WTC11 (cell line): ENCODE results near the gene UTP20.

ENCODE experiments used
- AFF4 ChIP-seq: sonication (generic); formaldehyde crosslinking; IDR thresholded peaks from 2 replicates; pipeline ENCODE4 v1.8.1; 2023; ENCODE audit warnings: mild to moderate bottlenecking, missing genetic modification reagents, borderline replicate concordance
- ATF2 ChIP-seq: sonication (generic); formaldehyde crosslinking; IDR thresholded peaks from 2 replicates; pipeline ENCODE4 v1.8.1; 2022; ENCODE audit warnings: low read depth, missing genetic modification reagents, borderline replicate concordance
- ATF3 ChIP-seq: sonication (generic); formaldehyde crosslinking; conservative IDR thresholded peaks from 2 replicates; pipeline ENCODE4 v1.8.1; 2022; ENCODE audit warnings: mild to moderate bottlenecking, missing genetic modification reagents
- CTCF ChIP-seq: fragments of 200-600 bp; IDR thresholded peaks from 2 replicates; pipeline ENCODE4 v1.8.0; 2022; ENCODE audit warnings: antibody characterized with exemption
- E2F5 ChIP-seq: sonication (generic); formaldehyde crosslinking; IDR thresholded peaks from 2 replicates; pipeline ENCODE4 v1.8.1; 2022; ENCODE audit warnings: mild to moderate bottlenecking, moderate library complexity, missing genetic modification reagents
- GABPB1 ChIP-seq: sonication (generic); formaldehyde crosslinking; IDR thresholded peaks from 2 replicates; pipeline ENCODE4 v1.8.1; 2023; ENCODE audit warnings: mild to moderate bottlenecking, missing genetic modification reagents
- MAX ChIP-seq: sonication (generic); formaldehyde crosslinking; IDR thresholded peaks from 2 replicates; pipeline ENCODE4 v1.8.0; 2022; ENCODE audit warnings: mild to moderate bottlenecking, missing genetic modification reagents
- MXD4 ChIP-seq: fragments of 250-450 bp; sonication (Bioruptor Pico); IDR thresholded peaks from 2 replicates; pipeline ENCODE4 v1.8.0; 2021; ENCODE audit warnings: mild to moderate bottlenecking, moderate library complexity, borderline replicate concordance
- MYBL2 ChIP-seq: sonication (generic); formaldehyde crosslinking; IDR thresholded peaks from 2 replicates; pipeline ENCODE4 v1.8.1; 2023; ENCODE audit warnings: mild to moderate bottlenecking, moderate library complexity, missing genetic modification reagents
- NFATC4 ChIP-seq: fragments of 250-450 bp; sonication (Bioruptor Pico); IDR thresholded peaks from 2 replicates; pipeline ENCODE4 v1.9.0; 2021; ENCODE audit warnings: mild to moderate bottlenecking
- SP1 ChIP-seq: sonication (generic); formaldehyde crosslinking; conservative IDR thresholded peaks from 2 replicates; pipeline ENCODE4 v1.8.1; 2022; ENCODE audit warnings: missing genetic modification reagents
- ZBTB43 ChIP-seq: sonication (generic); formaldehyde crosslinking; IDR thresholded peaks from 2 replicates; pipeline ENCODE4 v1.8.1; 2023; ENCODE audit warnings: mild to moderate bottlenecking, missing genetic modification reagents
- ZNF121 ChIP-seq: sonication (generic); formaldehyde crosslinking; IDR thresholded peaks from 2 replicates; pipeline ENCODE4 v1.8.0; 2023; ENCODE audit warnings: missing genetic modification reagents

GRCh38 chr12:101356794-101357193 is 76.9 kb downstream of the UTP20 start:
- no peak for TF ChIP-seq AFF4 (CRISPR knock-in tag)
- TF ChIP-seq GABPB1 (CRISPR knock-in tag), result no peak
- no peak for TF ChIP-seq ATF2 (CRISPR knock-in tag)
- TF ChIP-seq NFATC4 (CRISPR knock-in tag), result no peak
- no peak for TF ChIP-seq MYBL2 (CRISPR knock-in tag)
- no peak for TF ChIP-seq MAX (CRISPR knock-in tag)
- TF ChIP-seq CTCF, result no peak
- no peak for TF ChIP-seq ZBTB43
- TF ChIP-seq MXD4 (CRISPR knock-in tag), result no peak
- no peak for TF ChIP-seq ZNF121
- TF ChIP-seq ATF3 (CRISPR knock-in tag), result no peak
- TF ChIP-seq SP1 (CRISPR knock-in tag), result no peak
- TF ChIP-seq E2F5, result no peak
